ENCODE data around the gene EYS.
"Not testable (repeated sequence)": the region's sequence is repeated elsewhere in the genome, so short reads cannot be mapped to it uniquely, and the experiment has no call there.

Gene EYS

DNA sequence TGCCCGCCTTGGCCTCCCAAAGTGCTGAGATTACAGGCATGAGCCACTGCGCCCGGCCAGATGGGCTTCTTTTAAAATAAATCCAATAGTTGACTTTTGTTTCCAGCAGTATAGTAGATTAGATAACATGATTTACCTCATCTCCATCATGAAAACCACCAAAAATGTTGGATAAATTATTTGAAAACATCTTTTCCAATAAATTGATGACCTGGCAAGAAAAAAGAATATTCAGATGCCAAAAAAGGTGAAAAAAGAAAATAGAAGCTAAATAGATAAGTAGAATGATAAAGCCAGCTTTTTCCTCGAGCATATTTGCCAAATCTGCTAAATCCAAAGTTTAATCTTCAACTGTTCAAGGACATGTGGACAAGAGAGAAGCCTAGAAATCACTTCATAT is 1962.2 kb downstream of the EYS start:
- no peak for DNase-seq

DNA sequence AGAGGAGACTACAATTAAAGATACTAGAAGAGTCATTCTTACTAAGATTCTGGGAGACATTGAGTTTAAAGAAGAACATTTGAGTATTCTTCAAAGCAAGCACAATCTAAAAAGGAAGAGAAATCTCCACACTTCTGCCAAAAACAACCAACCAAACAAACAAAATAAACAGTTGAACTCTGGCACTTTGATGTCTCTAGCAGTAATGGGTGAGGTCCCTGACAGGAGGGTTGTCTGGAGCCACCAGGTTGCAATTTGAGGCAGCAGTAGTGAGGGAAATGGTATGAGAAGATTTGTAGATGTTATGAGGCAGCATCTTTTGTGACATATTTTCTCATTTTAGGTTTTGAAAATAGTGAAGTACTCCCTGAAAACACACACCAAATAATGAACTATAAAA is 1963.3 kb downstream of the EYS start:
- no peak for DNase-seq

DNA sequence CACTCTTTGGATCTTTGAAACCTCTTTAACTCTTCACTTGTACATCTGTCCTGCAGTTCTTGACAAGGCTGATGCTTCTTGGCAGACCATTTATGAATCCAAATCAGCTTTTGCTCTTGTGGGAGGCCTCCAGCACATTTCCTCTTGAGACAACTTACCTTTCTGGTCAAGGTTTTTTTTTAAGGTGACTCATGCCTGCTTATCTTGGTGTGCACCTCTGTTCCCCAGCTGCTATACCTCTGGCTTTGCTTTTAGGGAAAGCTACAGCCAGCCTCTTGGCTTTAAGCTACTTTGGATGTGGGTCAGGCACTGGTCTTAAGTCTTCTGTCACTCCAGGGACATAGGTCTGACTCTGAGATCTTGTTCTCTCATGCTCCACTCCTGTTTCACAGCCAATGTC is 1965.0 kb downstream of the EYS start:
- DNase-seq, result no peak

DNA sequence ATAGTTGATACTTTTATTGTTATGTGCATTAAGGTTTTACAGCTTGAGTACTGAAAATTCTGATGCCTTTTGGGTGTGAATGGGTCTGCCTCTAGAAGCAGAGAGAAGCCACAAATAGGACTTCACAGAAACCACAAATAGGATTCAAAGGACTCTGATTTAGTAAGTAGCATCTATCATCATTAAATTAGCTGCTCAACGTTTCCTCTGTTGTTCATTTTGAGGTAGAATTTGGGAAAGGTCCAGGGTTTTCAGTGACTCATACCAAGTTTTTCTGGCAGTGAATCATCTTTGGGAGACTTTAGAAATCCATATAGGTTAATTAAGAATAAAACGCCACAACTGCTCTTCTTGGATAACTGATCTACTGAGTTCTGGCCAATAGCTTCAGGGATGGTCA is 1966.3 kb downstream of the EYS start:
- DNase-seq, result no peak

DNA sequence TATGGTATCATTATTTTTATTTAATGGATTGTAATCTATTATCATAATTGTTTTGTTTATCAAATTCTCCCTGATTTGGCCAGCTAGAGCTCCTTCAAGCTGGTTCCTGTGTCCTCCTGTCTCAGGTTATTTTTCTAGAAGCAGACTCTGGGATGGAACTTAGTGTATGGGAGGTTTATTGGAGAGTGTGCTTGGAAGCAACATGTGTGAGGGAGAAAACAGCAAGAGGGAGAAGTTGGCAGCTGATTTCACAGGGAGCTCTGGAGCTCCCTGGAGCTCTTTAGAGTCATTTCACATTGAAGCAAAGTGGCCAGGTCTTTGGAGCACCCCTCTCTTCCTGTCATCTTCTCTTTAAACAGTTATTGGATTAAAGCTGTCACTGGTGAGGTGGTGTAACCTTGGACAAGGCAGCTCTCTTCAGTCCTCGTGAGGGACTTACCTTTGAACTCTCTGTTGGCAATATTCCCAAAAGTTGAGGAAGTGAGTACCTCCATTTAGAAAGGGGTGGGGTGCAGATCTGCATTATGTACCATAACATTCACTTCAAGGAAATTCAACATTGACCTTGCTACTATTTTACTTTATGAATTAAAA is 1967.8 kb downstream of the EYS start:
- no peak for DNase-seq

DNA sequence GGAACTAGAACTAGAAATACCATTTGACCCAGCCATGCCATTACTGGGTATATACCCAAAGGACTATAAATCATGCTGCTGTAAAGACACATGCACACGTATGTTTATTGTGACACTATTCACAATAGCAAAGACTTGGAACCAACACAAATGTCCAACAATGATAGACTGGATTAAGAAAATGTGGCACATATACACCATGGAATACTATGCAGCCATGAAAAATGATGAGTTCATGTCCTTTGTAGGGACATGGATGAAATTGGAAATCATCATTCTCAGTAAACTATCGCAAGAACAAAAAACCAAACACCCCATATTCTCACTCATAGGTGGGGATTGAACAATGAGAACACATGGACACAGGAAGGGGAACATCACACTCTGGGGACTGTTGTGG is 1968.8 kb downstream of the EYS start:
- not testable (repeated sequence) for DNase-seq

DNA sequence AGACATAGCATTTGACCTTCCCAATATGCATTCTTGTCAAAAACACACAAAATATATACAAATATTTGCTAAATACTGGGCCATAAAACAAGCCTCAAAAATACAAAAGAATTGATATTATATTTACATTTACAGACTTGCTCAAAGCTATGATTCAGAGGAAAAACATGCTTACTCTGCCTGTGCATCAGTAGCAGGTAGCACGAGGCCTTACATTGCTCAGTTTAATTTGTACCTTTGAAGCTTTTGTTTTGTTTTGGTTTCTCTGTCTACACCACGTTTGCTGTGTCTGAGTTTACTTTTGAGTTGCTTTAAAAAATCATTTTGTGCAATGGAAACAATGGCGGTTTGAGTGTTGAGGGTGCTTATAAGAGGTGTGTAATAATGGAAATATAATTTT is 1972.1 kb downstream of the EYS start:
- DNase-seq, result no peak

DNA sequence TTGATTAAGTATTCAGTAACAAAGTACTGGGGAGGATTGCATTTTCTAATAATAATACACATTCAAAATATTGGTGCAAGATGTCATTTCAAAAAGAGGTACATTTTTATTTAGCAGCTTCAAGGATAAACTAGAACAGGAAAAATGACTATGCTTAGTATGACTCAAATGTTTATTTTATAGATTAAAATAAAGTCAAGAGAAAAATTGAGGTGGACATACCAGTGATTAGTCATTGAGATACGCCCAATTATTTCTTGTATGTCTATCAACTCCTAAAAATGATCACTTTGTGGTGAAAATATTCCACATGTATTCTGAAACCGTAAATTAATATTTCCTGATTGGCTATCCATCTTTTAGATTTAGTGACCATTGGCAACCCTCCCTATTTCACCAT is 1974.7 kb downstream of the EYS start:
- no peak for DNase-seq

DNA sequence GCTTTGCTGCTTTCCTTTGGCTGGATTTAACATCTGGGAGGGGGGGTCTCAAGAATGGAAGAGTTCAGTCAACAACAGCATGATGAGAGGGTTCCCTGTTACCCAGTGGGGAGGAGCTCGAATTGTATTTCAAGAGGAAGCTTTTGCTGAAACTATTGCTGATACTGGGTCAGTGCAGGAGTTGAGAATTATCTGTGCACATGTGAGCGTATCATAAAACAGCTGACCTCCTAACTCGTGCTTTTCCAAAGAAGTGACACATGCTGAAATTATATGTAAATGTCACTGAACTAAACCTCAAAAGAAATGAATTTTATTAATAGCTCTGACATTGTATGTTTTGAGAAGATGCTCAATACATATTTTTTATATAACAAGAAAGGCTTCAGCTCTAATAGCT is 1975.1 kb downstream of the EYS start:
- DNase-seq, result no peak

DNA sequence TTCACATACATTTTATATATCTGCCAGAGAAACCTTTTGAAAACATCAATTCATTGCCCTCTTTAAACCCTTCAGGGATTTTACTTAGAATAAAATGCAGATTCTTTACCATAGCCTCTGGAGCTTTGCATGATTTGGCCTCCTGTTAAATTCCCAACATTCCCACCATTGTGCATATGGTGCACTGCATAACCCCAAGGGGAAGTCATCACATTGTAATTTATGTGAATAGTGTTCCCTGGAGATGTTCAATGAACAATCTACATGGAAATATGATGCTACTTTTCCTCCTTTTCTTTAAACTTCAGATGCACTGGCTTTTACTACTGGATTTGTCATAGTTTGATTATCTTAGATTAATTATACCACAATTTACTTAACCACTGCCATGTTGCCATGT is 1976.7 kb downstream of the EYS start:
- DNase-seq, result no peak

DNA sequence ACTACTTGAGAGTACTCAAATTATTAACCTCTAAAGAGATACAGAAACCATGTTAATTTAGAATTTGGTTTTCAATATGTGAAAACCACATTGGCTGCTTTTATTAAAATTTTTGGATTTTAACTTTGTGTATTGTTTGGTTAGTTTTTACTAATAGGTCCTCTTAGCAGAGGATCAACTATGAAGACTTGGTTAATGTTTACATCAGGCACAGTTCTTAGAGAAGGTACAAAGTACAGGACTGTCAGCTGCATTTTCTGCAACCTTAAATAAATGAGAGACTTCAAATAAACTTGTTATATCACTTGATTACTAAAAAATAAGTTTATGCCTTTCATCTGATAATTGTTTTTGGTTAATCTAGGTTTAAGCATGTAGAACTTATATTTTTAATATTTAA is 1982.3 kb downstream of the EYS start:
- DNase-seq, result no peak

DNA sequence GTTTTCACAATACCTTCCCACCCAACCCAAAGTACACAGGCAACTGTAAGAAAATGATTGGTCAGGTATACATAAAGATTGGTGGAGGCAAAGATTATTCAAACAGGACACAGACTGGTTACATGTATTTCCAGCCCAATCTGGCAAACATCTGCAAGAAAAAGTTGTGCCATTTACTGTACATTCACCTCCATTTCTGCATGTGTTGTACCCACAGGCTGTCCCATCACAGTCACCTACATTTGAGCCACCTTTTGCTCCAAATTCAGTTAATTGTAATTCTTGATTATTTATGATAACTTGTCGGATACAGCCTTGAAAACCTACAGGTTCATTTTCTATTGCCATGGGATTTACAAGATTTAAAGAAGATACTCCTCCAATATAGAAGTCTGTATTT is 1985.8 kb downstream of the EYS start:
- DNase-seq, result no peak

DNA sequence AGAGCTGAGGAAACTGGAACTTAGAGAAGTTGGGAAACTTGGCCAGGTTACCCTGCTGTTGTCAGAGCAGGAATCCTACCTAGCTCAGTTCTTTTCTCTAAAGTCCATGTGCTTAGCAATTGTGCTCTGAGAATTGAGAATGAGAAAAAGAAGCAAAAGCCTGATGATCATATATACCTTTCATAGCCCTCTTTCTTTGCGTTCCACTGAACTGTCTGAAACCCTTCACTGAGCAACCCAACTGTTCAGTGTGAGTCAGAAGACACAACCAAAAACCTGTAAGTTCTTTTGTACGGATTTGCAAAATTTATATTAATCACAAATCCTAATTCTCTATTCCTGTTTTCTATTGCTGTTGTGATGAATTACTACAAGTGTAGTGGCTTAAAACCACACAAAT is 1990.9 kb downstream of the EYS start:
- DNase-seq, result no peak

DNA sequence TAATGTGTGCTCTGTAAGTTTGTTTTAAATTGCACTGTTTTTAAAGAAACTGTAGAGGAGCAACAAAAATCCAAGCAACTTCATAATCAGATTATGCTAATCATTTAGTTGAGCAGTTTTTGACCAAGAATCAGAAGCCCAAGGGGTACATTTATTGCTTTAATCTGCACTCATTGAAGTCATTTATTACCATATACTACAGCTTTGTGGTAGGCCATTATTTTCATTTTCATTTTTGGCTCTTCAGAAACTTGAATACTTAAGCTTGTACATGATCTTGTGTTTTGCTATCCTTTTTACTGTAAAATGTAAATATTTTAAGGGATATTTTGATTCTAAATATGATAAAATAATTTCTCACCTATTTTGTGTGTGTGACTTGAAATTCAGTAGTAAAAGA is 1992.9 kb downstream of the EYS start:
- DNase-seq, result no peak

DNA sequence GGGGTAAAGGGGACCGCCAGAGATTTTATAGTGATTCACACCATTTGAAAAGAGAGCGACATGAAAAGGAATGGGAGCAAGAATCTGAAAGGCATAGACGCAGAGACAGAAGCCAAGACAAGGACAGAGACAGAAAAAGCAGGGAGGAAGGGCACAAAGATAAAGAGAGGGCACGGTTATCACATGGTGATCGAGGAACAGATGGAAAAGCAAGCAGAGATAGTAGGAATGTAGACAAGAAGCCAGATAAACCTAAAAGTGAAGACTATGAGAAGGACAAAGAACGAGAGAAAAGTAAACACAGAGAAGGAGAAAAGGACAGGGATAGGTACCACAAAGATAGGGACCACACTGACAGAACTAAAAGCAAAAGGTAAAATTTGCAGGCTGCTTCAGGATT is 1993.7 kb downstream of the EYS start:
- DNase-seq, result no peak

DNA sequence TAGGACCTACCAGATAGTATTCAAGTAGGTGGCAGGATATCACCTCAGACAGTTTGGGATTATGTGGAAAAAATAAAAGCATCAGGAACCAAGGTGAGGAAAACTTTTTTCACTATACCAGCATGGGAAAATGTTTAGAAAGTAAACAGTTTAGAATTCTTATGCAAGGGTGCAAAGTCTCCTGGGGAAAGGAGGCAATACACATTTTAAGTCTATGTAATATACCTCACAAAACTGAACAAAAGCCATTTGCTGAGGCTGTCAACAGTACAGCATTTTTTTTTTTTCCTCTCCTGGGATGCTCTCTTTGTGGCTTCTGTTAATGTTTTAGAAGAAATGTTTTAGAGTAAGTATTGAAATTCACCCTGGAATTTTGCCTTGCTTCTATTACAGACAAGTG is 1997.9 kb downstream of the EYS start:
- DNase-seq, result no peak

DNA sequence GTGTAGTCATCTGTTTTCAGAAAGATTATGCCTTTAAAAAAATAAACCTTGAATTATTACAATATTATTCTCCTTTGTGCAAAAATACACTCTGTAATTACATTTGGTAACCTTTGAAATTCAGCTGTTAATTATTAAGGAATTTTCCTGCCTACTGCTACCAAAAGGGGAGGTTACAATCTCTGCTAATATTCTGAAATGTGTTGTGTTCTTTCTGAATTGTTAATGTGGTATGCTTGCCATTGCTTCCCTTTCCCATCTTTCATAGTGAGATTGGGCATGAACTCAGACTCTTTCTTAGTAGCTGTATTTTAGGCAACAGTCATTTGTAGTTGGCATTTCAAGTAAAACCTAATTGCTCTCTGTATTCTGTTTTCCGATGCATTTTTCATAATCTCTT is 1998.4 kb downstream of the EYS start:
- DNase-seq, result no peak

DNA sequence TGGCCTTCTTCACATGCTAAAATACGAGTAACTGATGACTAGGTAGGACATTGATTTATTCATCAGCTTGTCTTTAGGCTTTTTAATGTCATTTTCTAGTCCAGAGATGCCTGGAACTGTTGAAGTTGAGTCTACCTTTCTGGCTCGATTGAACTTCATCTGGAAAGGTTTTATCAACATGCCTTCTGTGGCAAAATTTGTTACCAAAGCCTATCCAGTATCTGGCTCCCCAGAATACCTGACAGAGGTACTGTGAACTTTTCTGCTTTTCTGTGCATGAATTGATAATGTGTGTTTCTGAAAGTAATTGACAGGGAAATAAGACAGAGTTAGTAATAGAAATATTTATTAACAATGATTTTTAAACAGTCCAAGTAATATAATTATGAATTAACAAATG is 2000.4 kb downstream of the EYS start:
- DNase-seq, result no peak

DNA sequence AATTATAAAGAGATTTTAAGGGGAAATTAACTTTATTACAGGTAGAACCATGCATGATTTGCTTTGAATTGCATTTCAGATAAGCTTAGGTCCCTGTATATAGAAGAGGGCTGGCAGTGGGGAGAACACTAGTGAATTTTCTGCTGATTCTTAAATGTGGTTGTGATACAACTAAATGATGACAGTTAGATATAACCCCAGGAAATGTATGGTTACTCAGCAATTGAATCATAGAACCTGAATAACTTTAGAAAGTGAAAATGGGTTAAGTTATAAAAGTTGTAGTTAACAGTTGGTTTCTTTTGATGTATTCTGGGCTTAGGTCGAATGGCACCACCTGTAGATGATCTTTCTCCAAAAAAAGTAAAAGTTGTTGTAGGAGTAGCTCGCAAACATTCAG is 2001.3 kb downstream of the EYS start:
- no peak for DNase-seq

DNA sequence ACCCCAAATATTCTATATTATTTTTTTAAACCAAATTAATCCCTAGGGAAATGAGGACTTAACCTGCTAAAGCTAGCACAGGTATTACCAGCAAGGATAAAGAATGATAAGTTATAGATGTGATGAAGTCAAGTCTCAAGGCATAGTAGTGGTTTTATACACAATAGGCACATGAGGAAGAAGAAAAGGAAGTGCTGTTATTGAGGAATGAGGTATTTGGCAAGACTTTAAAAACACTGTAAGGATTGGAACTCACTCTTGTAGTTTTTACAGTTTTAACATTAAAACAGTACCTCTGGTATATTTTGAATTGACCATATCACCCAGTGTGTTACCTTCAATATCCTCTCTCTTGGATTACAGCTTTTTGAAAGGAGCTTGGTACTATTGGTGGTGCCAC is 2016.8 kb downstream of the EYS start:
- no peak for DNase-seq

DNA sequence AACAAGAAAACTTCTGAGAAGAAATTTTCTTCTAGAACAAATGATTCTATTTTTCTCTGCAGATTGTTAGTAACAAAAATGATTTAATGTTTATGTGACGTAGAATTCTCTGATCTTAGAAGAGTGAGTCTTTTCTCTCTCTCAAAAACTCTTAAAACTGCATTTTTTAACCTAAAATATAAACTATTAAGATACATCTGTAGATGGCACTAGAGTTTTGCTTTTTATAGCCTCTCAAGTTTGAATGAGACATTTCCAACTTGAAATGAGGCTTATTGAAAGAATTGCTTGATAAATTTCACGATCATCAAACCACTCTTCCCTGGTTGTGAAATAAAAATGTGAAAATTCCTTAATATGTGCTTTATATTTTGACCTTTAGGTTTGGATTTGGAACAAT is 2017.6 kb downstream of the EYS start:
- no peak for DNase-seq

DNA sequence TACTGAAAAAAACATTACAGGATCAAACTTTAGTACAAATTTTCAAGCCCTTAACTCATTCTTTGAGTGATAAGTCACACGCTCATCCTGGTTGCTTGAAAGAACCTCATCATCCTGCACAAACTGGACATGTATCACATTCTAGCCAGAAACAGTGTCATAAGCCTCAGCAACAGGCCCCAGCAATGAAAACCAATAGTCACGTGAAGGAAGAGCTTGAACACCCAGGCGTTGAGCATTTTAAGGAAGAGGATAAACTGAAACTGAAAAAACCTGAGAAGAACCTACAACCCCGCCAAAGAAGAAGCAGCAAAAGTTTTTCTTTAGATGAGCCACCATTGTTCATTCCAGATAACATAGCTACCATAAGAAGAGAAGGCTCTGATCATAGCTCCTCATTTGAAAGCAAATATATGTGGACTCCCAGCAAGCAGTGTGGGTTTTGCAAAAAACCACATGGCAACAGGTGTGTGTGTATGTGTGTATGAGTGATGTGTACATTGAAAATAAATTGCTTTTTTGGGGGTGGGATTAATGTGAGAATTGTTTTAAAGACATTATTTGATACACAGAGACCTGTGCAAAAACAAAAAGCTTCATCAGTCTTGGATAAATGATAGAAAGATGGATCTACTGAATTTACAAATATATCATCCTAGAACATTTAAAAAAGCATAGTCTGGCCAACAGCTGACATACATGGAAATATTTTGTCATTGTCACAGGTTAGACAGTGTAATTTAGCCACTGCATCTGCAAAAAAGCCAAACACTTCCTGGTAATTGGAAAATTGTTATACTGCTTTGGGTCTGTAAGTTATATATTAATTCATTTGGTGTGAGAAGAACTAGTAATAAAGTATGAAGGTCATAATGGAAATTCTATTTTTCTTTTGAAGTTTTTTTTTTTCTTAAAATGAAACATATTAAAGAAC is 2021.3 kb downstream of the EYS start:
- no peak for DNase-seq

DNA sequence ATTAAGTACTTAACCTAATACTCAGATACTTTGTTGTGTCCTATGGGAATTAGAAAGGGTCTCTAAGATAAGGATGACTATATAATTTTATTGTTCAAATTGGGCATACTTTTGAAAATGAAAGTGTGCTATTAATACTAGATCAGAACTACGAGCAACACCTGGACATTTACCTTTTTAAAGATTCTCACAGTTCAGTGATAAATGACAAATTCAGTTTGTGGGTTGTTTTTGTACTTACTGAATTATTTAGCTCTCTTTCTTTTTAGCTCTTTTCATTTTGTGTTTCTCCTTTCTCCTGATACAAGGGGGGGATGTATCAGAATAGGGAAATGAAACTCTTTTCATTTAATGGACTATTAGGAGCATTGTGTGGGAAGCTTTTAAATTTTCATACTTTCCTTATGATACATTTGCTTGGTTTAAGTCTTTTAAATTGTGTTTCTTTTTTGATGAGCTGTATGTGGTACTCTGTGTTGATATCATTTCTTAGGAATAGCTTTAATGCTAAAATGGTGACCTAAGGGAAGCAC is 2023.9 kb downstream of the EYS start:
- no peak for DNase-seq

DNA sequence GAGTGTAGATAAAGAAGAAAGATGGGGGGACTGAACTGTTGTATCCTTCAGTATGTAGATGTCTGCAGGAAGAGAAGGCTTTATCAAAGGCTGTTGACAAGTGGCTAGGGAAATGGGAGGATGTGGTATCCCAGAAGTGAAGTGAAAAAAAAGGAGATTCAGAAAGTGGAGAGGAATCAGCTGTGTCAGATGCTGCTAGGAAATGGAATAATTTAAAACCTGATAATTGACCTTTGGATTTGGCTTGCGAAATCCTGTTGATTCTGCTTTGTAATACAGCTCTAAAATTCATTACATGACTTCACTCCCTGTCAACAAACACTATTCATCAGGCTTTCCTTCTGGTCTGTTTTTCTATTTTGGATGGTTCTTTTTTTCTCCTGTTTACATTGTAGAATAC is 2029.7 kb downstream of the EYS start:
- DNase-seq, result no peak
